Measurements from ENCODE around the gene DDX54.

GRCh38 chr12:113118142-113118541 lies 67.1 kb downstream of the DDX54 start:
- TF ChIP-seq CTCF (IDR thresholded peaks at IDR 0.05; ENCODE audit: insufficient read depth, low read depth, low read length): no peak
- TF ChIP-seq EZH2 (IDR thresholded peaks at IDR 0.05; ENCODE audit: insufficient read depth, low read length): no peak

Measured in astrocyte (in vitro differentiated cells and primary cell).